ENCODE data around the gene SORBS1. TPM values are rescaled to one million over a fixed set of nuclear protein-coding genes. Genes with fewer than 3 reads are reported as not detected.

The SORBS1 gene
- total and polyA plus RNA-seq, 4 donors: 33.2 to 71.3 (median 44.1) TPM

- TF ChIP-seq HNF4A (conservative IDR thresholded peaks at IDR 0.05) (no peak), MAX (IDR thresholded peaks at IDR 0.05) (no peak), TAF1 (conservative IDR thresholded peaks at IDR 0.05) (no peak), SP1 (IDR thresholded peaks at IDR 0.05) (no peak), NR2F2 (IDR thresholded peaks at IDR 0.05) (no peak), ATF3 (IDR thresholded peaks at IDR 0.05) (no peak), EGR1 (IDR thresholded peaks at IDR 0.05; ENCODE audit: low read depth in 2 of 2) (no peak), REST (IDR thresholded peaks at IDR 0.05) (no peak), CTCF (IDR thresholded peaks at IDR 0.05; ENCODE audit: low read depth, low read length, missing input control) (no peak), JUND (IDR thresholded peaks at IDR 0.05) (no peak), HNF4G (IDR thresholded peaks at IDR 0.05) (no peak), YY1 (IDR thresholded peaks at IDR 0.05) (no peak), ZBTB33 (IDR thresholded peaks at IDR 0.05) (no peak), RAD21 (IDR thresholded peaks at IDR 0.05) (no peak), FOXA2 (IDR thresholded peaks at IDR 0.05) (no peak), FOXA1 (IDR thresholded peaks at IDR 0.05) (no peak), RXRA (IDR thresholded peaks at IDR 0.05) (no peak), GABPA (IDR thresholded peaks at IDR 0.05 in 1 of 2, conservative IDR thresholded peaks at IDR 0.05 in 1 of 2) (no peak)
- 85% methylated on average over 5 of the region's 5 CpGs for WGBS
These were observed 173.1 kb downstream of the SORBS1 start for GRCh38 chr10:95388109-95388471.

More at GRCh38 chr10:95388109-95388471, 173.1 kb downstream of the SORBS1 start:
- DNase-seq (ENCODE audit: low spot score): no peak
- H3K36me3 ChIP-seq (ENCODE audit: control insufficient read depth in 4 of 4, insufficient read depth in 3 of 4, low read depth in 1 of 4, low read length in 3 of 4): peaks cover 5 to 23% (median 16%) of the 10 kb centered on the region in 4 donors
- H3K9ac ChIP-seq (ENCODE audit: low read depth in 1 of 2, low read length in 2 of 2): no peak overlapping the region
- H3K27ac ChIP-seq (ENCODE audit: low read depth in 1 of 2, low read length in 2 of 2): peak overlapping the region; percentile 35 to 44
- H3K4me1 ChIP-seq (ENCODE audit: control insufficient read depth in 4 of 4, insufficient read depth in 4 of 4, low read length in 3 of 4): peaks cover 0 to 23% (median 18%) of the 10 kb centered on the region in 4 donors
- no peaks in the 10 kb centered on the region for H3K27me3 ChIP-seq (ENCODE audit: control insufficient read depth in 4 of 4, insufficient read depth in 4 of 4, low read length in 3 of 4)
- no peak overlapping the region for H3K4me3 ChIP-seq (ENCODE audit: low read depth in 1 of 3, low read length in 3 of 3)
- no peaks in the 10 kb centered on the region for H3K9me3 ChIP-seq (ENCODE audit: control insufficient read depth in 4 of 4, low read length in 3 of 4)

All from liver (tissue), 9 donors.